ENCODE results near the gene FNTB.

DNA sequence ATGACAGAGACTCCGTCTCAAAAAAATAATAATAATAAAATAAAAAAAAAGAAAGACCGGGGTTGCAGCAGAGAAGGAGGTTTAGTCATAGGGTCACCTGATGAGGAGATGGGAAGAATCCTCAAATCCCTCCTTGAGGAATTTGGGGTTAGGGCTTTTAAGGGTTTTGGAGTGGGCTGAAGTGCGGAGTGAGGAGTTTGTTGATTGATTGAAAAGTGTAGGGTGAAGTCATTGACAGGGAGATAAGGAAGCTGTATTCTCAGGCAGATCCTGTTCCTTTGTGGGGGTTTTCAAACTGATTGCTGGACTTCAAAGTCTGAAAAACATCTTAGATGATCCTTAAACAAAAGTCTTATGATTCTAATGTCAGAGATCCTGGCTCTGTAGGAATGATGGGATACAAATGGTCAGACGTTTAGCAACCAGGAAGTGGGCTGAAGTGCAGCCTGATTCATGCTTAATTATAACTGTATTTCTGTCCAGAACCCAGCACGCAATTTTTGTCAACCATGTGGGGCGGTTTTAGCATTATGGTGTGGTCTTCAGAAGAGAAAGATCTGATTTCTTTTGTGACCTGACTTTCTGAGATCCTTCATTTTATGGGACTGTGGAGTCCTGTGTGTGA, 16.0 kb downstream of the FNTB start:
- TF ChIP-seq, protein P1, sequence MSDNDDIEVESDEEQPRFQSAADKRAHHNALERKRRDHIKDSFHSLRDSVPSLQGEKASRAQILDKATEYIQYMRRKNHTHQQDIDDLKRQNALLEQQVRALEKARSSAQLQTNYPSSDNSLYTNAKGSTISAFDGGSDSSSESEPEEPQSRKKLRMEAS (CRISPR knock-in tag; IDR thresholded peaks at IDR 0.05), result no peak
- TF ChIP-seq POLR2A (conservative IDR thresholded peaks at IDR 0.05) (no peak), SOX6 (IDR thresholded peaks at IDR 0.05) (no peak), HDAC1 (IDR thresholded peaks at IDR 0.05) (no peak), MYC (IDR thresholded peaks at IDR 0.05; ENCODE audit: low read depth, low read length) (no peak), MYC (CRISPR knock-in tag; IDR thresholded peaks at IDR 0.05; ENCODE audit: borderline replicate concordance, low read depth) (no peak), NCOA1 (IDR thresholded peaks at IDR 0.05; ENCODE audit: low read depth) (no peak), YY1 (IDR thresholded peaks at IDR 0.05; ENCODE audit: borderline replicate concordance in 1 of 3, control insufficient read depth in 1 of 3, extremely low read depth in 1 of 3, insufficient read depth in 3 of 3, insufficient read length in 1 of 3, insufficient replicate concordance in 2 of 3, low read depth in 1 of 3, low read length in 2 of 3) (no peak), GABPA (tag; conservative IDR thresholded peaks at IDR 0.05; ENCODE audit: low read depth) (no peak)
- TF ChIP-seq, protein P2, sequence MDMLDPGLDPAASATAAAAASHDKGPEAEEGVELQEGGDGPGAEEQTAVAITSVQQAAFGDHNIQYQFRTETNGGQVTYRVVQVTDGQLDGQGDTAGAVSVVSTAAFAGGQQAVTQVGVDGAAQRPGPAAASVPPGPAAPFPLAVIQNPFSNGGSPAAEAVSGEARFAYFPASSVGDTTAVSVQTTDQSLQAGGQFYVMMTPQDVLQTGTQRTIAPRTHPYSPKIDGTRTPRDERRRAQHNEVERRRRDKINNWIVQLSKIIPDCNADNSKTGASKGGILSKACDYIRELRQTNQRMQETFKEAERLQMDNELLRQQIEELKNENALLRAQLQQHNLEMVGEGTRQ (CRISPR knock-in tag; IDR thresholded peaks at IDR 0.05), result no peak
- TF ChIP-seq, protein P3, sequence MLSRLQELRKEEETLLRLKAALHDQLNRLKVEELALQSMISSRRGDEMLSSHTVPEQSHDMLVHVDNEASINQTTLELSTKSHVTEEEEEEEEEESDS (CRISPR knock-in tag; IDR thresholded peaks at IDR 0.05), result no peak
- TF ChIP-seq, protein P4, sequence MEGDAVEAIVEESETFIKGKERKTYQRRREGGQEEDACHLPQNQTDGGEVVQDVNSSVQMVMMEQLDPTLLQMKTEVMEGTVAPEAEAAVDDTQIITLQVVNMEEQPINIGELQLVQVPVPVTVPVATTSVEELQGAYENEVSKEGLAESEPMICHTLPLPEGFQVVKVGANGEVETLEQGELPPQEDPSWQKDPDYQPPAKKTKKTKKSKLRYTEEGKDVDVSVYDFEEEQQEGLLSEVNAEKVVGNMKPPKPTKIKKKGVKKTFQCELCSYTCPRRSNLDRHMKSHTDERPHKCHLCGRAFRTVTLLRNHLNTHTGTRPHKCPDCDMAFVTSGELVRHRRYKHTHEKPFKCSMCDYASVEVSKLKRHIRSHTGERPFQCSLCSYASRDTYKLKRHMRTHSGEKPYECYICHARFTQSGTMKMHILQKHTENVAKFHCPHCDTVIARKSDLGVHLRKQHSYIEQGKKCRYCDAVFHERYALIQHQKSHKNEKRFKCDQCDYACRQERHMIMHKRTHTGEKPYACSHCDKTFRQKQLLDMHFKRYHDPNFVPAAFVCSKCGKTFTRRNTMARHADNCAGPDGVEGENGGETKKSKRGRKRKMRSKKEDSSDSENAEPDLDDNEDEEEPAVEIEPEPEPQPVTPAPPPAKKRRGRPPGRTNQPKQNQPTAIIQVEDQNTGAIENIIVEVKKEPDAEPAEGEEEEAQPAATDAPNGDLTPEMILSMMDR (IDR thresholded peaks at IDR 0.05 in 2 of 3, conservative IDR thresholded peaks at IDR 0.05 in 1 of 3; ENCODE audit: insufficient read depth in 2 of 3, low read depth in 1 of 3, low read length in 3 of 3), result no peak
- TF ChIP-seq, protein P5, sequence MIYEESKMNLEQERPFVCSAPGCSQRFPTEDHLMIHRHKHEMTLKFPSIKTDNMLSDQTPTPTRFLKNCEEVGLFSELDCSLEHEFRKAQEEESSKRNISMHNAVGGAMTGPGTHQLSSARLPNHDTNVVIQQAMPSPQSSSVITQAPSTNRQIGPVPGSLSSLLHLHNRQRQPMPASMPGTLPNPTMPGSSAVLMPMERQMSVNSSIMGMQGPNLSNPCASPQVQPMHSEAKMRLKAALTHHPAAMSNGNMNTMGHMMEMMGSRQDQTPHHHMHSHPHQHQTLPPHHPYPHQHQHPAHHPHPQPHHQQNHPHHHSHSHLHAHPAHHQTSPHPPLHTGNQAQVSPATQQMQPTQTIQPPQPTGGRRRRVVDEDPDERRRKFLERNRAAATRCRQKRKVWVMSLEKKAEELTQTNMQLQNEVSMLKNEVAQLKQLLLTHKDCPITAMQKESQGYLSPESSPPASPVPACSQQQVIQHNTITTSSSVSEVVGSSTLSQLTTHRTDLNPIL (CRISPR knock-in tag; IDR thresholded peaks at IDR 0.05), result no peak

All from K562 (cell line).